ENCODE data around the gene AUNIP.

The AUNIP gene

GRCh38 chr1:25794325-25794724 is 64.9 kb downstream of the AUNIP start:
- Histone ChIP-seq H3K4me1 (ENCODE audit: low read depth, poor library complexity, severe bottlenecking) (peaks cover 63% of the 10 kb centered on the region), H3K9ac (no peak overlapping the region), H3K79me2 (ENCODE audit: insufficient read depth, low read depth) (no peaks in the 10 kb centered on the region), H4K20me1 (ENCODE audit: insufficient read depth) (no peaks in the 10 kb centered on the region), H3K36me3 (ENCODE audit: insufficient read depth) (no peaks in the 10 kb centered on the region), H3K4me2 (no peak overlapping the region), H3K27me3 (ENCODE audit: insufficient read depth, low read depth) (no peaks in the 10 kb centered on the region), H3K4me3 (IDR thresholded peaks at IDR 0.05; ENCODE audit: insufficient read depth, low read depth, low read length) (no peak overlapping the region), H2AFZ (ENCODE audit: low read depth) (no peak overlapping the region), H3K27ac (no peak overlapping the region)
- TF ChIP-seq CTCF (conservative IDR thresholded peaks at IDR 0.05; ENCODE audit: low read depth, low read length): no peak

- TF ChIP-seq CTCF (conservative IDR thresholded peaks at IDR 0.05; ENCODE audit: low read depth, low read length): no peak
- no peak overlapping the region for H3K9ac ChIP-seq
- H4K20me1 ChIP-seq (ENCODE audit: insufficient read depth): no peaks in the 10 kb centered on the region
- H3K4me3 ChIP-seq (IDR thresholded peaks at IDR 0.05; ENCODE audit: insufficient read depth, low read depth, low read length): no peak overlapping the region
- no peaks in the 10 kb centered on the region for H3K36me3 ChIP-seq (ENCODE audit: insufficient read depth)
- H3K27me3 ChIP-seq (ENCODE audit: insufficient read depth, low read depth): no peaks in the 10 kb centered on the region
- H3K4me1 ChIP-seq (ENCODE audit: low read depth, poor library complexity, severe bottlenecking): peaks cover 56% of the 10 kb centered on the region
- H3K4me2 ChIP-seq: no peak overlapping the region
- no peak overlapping the region for H3K27ac ChIP-seq
- H2AFZ ChIP-seq (ENCODE audit: low read depth): no peak overlapping the region
- no peaks in the 10 kb centered on the region for H3K79me2 ChIP-seq (ENCODE audit: insufficient read depth, low read depth)
These were observed 65.6 kb downstream of the AUNIP start for GRCh38 chr1:25793585-25794170.

- Histone ChIP-seq H3K79me2 (ENCODE audit: insufficient read depth, low read depth) (no peaks in the 10 kb centered on the region), H3K4me2 (no peak overlapping the region), H4K20me1 (ENCODE audit: insufficient read depth) (no peaks in the 10 kb centered on the region), H3K4me3 (IDR thresholded peaks at IDR 0.05; ENCODE audit: insufficient read depth, low read depth, low read length) (no peak overlapping the region), H2AFZ (ENCODE audit: low read depth) (no peak overlapping the region), H3K27me3 (ENCODE audit: insufficient read depth, low read depth) (no peaks in the 10 kb centered on the region), H3K4me1 (ENCODE audit: low read depth, poor library complexity, severe bottlenecking) (peaks cover 51% of the 10 kb centered on the region), H3K36me3 (ENCODE audit: insufficient read depth) (no peaks in the 10 kb centered on the region), H3K9ac (no peak overlapping the region), H3K27ac (no peak overlapping the region)
- no peak for TF ChIP-seq CTCF (conservative IDR thresholded peaks at IDR 0.05; ENCODE audit: low read depth, low read length)
These were observed 67.1 kb downstream of the AUNIP start for GRCh38 chr1:25792115-25792514.

- H3K27me3 ChIP-seq (ENCODE audit: insufficient read depth, low read depth): no peaks in the 10 kb centered on the region
- no peaks in the 10 kb centered on the region for H4K20me1 ChIP-seq (ENCODE audit: insufficient read depth)
- no peak for TF ChIP-seq CTCF (conservative IDR thresholded peaks at IDR 0.05; ENCODE audit: low read depth, low read length)
- H3K9ac ChIP-seq: no peak overlapping the region
- H3K4me1 ChIP-seq (ENCODE audit: low read depth, poor library complexity, severe bottlenecking): peaks cover 50% of the 10 kb centered on the region
- no peak overlapping the region for H3K27ac ChIP-seq
- H3K4me3 ChIP-seq (IDR thresholded peaks at IDR 0.05; ENCODE audit: insufficient read depth, low read depth, low read length): no peak overlapping the region
- H2AFZ ChIP-seq (ENCODE audit: low read depth): no peak overlapping the region
- H3K36me3 ChIP-seq (ENCODE audit: insufficient read depth): no peaks in the 10 kb centered on the region
- H3K4me2 ChIP-seq: no peak overlapping the region
- no peaks in the 10 kb centered on the region for H3K79me2 ChIP-seq (ENCODE audit: insufficient read depth, low read depth)
These were observed 68.8 kb downstream of the AUNIP start for GRCh38 chr1:25790472-25790871.
